Measurements from ENCODE around the gene GLIS1. TPM values are rescaled to one million over a fixed set of nuclear protein-coding genes. Genes with fewer than 3 reads are reported as not detected.
"Not testable (repeated sequence)": the region's sequence is repeated elsewhere in the genome, so short reads cannot be mapped to it uniquely, and the experiment has no call there.

GLIS1 gene
- total and polyA plus RNA-seq, 12 donors, result 0.06 to 0.10 (median 0.09) TPM; not detected in 7

DNA sequence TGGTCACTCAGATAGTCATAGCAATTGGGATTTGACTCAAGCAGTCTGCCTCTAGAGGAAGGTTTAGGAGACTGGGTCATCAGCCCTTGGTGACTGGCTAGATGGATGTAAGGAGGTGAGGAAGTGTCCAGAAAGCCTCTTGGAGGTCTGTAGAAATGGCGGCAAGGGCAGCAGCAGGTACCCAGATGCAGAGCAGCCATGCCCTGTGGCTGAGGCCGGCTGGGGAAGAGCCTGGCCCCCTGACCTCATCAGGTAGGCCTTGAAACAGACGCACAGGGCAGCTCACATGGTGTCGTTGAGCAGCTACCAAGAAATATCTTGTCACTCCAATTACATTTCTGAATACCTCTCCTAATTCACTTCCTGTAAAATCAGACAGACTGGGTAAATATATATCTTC lies 181.6 kb downstream of the GLIS1 start:
- H3K27me3 ChIP-seq, result peaks cover 0 to 23% (median 10%) of the 10 kb centered on the region in 7 donors
- intact Hi-C loops (cut with DNase I), result no loop called here
- no peak for ATAC-seq
- H3K9me3 ChIP-seq, result no peaks in the 10 kb centered on the region
- H3K4me3 ChIP-seq, result no peak overlapping the region
- DNase-seq, result no peak
- 88 to 91% methylated on average over 4 of the region's 4 CpGs for WGBS, 2 donors
- TF ChIP-seq, protein P1, sequence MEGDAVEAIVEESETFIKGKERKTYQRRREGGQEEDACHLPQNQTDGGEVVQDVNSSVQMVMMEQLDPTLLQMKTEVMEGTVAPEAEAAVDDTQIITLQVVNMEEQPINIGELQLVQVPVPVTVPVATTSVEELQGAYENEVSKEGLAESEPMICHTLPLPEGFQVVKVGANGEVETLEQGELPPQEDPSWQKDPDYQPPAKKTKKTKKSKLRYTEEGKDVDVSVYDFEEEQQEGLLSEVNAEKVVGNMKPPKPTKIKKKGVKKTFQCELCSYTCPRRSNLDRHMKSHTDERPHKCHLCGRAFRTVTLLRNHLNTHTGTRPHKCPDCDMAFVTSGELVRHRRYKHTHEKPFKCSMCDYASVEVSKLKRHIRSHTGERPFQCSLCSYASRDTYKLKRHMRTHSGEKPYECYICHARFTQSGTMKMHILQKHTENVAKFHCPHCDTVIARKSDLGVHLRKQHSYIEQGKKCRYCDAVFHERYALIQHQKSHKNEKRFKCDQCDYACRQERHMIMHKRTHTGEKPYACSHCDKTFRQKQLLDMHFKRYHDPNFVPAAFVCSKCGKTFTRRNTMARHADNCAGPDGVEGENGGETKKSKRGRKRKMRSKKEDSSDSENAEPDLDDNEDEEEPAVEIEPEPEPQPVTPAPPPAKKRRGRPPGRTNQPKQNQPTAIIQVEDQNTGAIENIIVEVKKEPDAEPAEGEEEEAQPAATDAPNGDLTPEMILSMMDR (IDR thresholded peaks at IDR 0.05), result no peak
- H3K36me3 ChIP-seq, result no peaks in the 10 kb centered on the region
- no peaks in the 10 kb centered on the region for H3K4me1 ChIP-seq
- H3K27ac ChIP-seq, result no peak overlapping the region

DNA sequence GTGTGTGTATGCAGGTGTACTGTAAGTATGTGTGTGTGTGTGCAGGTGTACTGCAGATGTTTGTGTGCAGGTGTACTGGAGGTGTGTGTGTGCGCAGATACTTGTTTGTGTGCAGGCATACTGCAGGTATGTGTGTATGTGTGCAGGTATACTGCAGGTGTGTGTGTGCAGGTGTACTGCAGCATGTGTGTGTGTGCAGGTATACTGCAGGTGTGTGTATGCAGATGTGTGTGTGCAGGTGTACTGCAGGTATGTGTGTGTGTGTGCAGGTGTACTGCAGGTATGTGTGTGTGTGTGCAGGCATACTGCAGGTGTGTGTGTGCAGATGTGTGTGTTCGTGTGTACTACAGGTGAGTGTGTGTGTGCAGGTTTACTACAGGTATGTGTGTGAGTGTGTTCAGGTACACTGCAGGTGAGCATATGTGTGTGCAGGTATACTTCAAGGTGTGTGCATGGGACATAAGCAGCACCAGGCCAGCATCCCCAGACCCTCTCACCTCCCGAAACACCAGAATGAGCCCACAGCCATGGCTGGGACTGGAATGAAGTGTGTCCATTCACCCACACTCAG lies 182.2 kb downstream of the GLIS1 start:
- 97 to 98% methylated on average over 3 of the region's 3 CpGs for WGBS, 2 donors
- DNase-seq (no peak), ATAC-seq (no peak)
- TF ChIP-seq, protein P1 (IDR thresholded peaks at IDR 0.05), result no peak
- intact Hi-C loops (cut with DNase I), result no loop called here
- Histone ChIP-seq H3K9me3 (no peaks in the 10 kb centered on the region), H3K27ac (no peak overlapping the region), H3K36me3 (no peaks in the 10 kb centered on the region), H3K27me3 (peaks cover 0 to 17% (median 7%) of the 10 kb centered on the region in 7 donors), H3K4me3 (no peak overlapping the region), H3K4me1 (no peaks in the 10 kb centered on the region)

DNA sequence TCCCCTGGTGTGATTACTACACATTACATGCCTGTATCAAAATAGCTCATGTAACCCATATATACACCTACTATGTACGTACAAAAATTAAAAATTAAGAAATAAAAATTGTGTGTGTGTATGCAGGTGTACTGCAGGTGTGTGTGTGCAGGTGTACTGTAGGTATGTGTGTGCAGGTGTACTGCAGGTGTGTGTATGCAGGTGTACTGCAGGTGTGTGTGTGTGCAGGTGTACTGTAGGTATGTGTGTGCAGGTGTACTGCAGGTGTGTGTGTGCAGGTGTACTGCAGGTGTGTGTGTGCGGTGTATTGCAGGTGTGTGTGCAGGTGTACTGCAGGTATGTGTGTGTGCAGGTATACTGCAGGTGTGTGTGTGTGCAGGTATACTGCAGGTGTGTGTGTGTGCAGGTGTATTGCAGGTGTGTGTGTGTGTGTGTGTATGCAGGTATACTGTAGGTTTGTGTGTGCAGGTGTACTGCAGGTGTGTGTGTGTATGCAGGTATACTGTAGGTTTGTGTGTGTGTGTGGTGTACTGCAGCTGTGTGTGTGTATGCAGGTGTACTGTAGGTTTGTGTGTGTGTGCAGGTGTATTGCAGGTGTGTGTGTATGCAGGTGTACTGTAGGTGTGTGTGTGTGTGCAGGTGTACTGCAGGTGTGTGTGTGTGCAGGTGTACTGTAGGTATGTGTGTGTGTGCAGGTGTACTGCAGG lies 183.2 kb downstream of the GLIS1 start:
- H3K36me3 ChIP-seq; H3K4me3 ChIP-seq; H3K9me3 ChIP-seq; H3K4me1 ChIP-seq; DNase-seq; H3K27ac ChIP-seq; intact Hi-C loops (cut with DNase I); ATAC-seq: not testable (repeated sequence)
- peaks cover 0 to 13% (median 0%) of the 10 kb centered on the region in 7 donors for H3K27me3 ChIP-seq
- 94 to 95% methylated on average over 2 of the region's 2 CpGs for WGBS, 2 donors

DNA sequence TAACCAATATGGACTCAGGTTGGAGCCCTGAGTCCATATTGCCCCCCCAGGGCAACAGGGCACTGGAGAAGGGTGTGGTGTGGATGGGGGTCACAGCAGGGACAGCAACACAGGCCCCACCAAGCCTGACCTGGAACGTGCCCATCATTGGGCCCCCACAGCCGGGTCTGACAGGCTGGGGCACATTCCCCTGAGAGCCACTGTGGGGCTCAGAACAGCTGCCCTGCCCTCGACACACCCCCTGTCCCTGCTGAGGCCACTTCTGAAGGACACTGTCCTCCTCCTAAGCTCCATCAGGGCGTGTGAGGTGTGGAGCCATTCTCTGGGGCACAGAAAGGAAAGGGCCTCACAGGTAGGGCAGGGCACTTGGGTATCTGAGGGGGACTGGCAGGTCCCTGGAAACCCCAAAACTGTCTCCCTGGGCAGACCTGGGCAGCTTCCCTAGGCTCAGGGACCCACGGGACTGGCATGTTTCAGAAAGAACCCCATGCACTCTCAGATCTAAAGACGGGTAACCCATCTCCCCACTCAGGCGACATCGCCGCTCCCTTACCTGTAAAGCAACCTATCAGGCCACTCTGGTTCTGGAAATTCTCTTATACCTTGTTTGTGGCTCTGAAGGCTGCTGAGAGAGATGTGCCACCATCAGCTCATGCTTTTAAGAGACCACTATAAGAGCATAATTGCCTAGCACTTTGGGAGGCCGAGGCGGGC lies 184.2 kb downstream of the GLIS1 start:
- H3K36me3 ChIP-seq, result no peaks in the 10 kb centered on the region
- H3K9me3 ChIP-seq, result no peaks in the 10 kb centered on the region
- no peak overlapping the region for H3K4me3 ChIP-seq
- 91 to 94% methylated on average over 11 of the region's 11 CpGs for WGBS, 2 donors
- DNase-seq (no peak), ATAC-seq (peak in 1 of 8 donors; percentile 21)
- peaks cover 0 to 5% (median 0%) of the 10 kb centered on the region in 7 donors for H3K27me3 ChIP-seq
- H3K4me1 ChIP-seq, result peaks cover 0 to 5% (median 0%) of the 10 kb centered on the region in 9 donors
- no peak overlapping the region for H3K27ac ChIP-seq
- TF ChIP-seq, protein P1 (IDR thresholded peaks at IDR 0.05), result no peak
- intact Hi-C loops (cut with DNase I), result no loop called here
